Rectal smooth muscle tissue (tissue), 1 donor: ENCODE results near the gene DPH1.

Experiments used
- H3K27ac ChIP-seq: one replicate; pipeline ENCODE4 v1.7.0; 2013; ENCODE audit warnings: low read depth, low read length, inconsistent platforms
- H3K27me3 ChIP-seq: one replicate; pipeline ENCODE4 v1.7.0; 2013; ENCODE audit warnings: low read length; ENCODE audit not compliant: control insufficient read depth, insufficient read depth
- H3K36me3 ChIP-seq: one replicate; pipeline ENCODE4 v1.7.0; 2013; ENCODE audit warnings: low read length; ENCODE audit not compliant: control insufficient read depth, insufficient read depth
- H3K4me1 ChIP-seq: one replicate; pipeline ENCODE4 v1.7.0; 2013; ENCODE audit warnings: low read length; ENCODE audit not compliant: control insufficient read depth, insufficient read depth
- H3K4me3 ChIP-seq: one replicate; pipeline ENCODE4 v1.7.0; 2013; ENCODE audit warnings: low read length
- H3K9ac ChIP-seq: one replicate; pipeline ENCODE4 v1.7.0; 2013; ENCODE audit warnings: low read length

DPH1 gene

GRCh38 chr17:2037155-2037554, 7.2 kb downstream of the DPH1 start:
- Histone ChIP-seq H3K4me1 (peaks cover 3% of the 10 kb centered on the region), H3K27me3 (no peaks in the 10 kb centered on the region), H3K27ac (no peak overlapping the region), H3K4me3 (no peak overlapping the region), H3K36me3 (peaks cover 19% of the 10 kb centered on the region), H3K9ac (no peak overlapping the region)

GRCh38 chr17:2040219-2040827, 10.4 kb downstream of the DPH1 start:
- H3K27ac ChIP-seq = no peak overlapping the region
- H3K36me3 ChIP-seq = peaks cover 34% of the 10 kb centered on the region

GRCh38 chr17:2040942-2041560, 11.1 kb downstream of the DPH1 start:
- H3K4me3 ChIP-seq = peak overlapping the region; percentile 66
- peak overlapping the region; percentile 7 for H3K27ac ChIP-seq
- no peak overlapping the region for H3K9ac ChIP-seq
- H3K36me3 ChIP-seq = peaks cover 31% of the 10 kb centered on the region
- no peaks in the 10 kb centered on the region for H3K27me3 ChIP-seq
- H3K4me1 ChIP-seq = peaks cover 9% of the 10 kb centered on the region

More at GRCh38 chr17:2040219-2040827, 10.4 kb downstream of the DPH1 start:
- no peak overlapping the region for H3K9ac ChIP-seq
- peaks cover 9% of the 10 kb centered on the region for H3K4me1 ChIP-seq
- H3K4me3 ChIP-seq = no peak overlapping the region
- H3K27me3 ChIP-seq = no peaks in the 10 kb centered on the region

GRCh38 chr17:2041561-2042389, 11.8 kb downstream of the DPH1 start, which contains the start of gene OVCA2:
Gene OVCA2, plus strand, starts transcription at chr17:2042022. Its CDS starts 26 bp downstream, at chr17:2042048.
- Histone ChIP-seq H3K4me3 (peak within 1 kb of the TSS; percentile 66), H3K4me1 (peaks cover 9% of the 10 kb centered on the region), H3K27me3 (no peaks in the 10 kb centered on the region)

GRCh38 chr17:2042390-2042847, 12.5 kb downstream of the DPH1 start:
- Histone ChIP-seq H3K27me3 (no peaks in the 10 kb centered on the region), H3K36me3 (peaks cover 21% of the 10 kb centered on the region), H3K9ac (peak overlapping the region; percentile 36), H3K4me3 (peak overlapping the region; percentile 66), H3K27ac (peak overlapping the region; percentile 85), H3K4me1 (peaks cover 9% of the 10 kb centered on the region)

More at GRCh38 chr17:2041561-2042389, 11.8 kb downstream of the DPH1 start, which contains the start of gene OVCA2:
- Histone ChIP-seq H3K27ac (peak within 1 kb of the TSS; percentile 85), H3K9ac (peak within 1 kb of the TSS; percentile 36), H3K36me3 (peaks cover 24% of the 10 kb centered on the region)

GRCh38 chr17:2042933-2043332, 13.0 kb downstream of the DPH1 start:
- Histone ChIP-seq H3K9ac (no peak overlapping the region), H3K4me1 (peaks cover 9% of the 10 kb centered on the region), H3K4me3 (peak overlapping the region; percentile 66), H3K27me3 (peaks cover 1% of the 10 kb centered on the region), H3K36me3 (peaks cover 18% of the 10 kb centered on the region), H3K27ac (no peak overlapping the region)

- no peak overlapping the region for H3K4me3 ChIP-seq
- peaks cover 3% of the 10 kb centered on the region for H3K27me3 ChIP-seq
- no peak overlapping the region for H3K27ac ChIP-seq
- peaks cover 9% of the 10 kb centered on the region for H3K4me1 ChIP-seq
- peaks cover 18% of the 10 kb centered on the region for H3K36me3 ChIP-seq
- H3K9ac ChIP-seq = no peak overlapping the region
Observed at GRCh38 chr17:2043785-2044184, 13.8 kb downstream of the DPH1 start.

GRCh38 chr17:2044263-2044894, 14.4 kb downstream of the DPH1 start:
- Histone ChIP-seq H3K9ac (no peak overlapping the region), H3K27me3 (peaks cover 3% of the 10 kb centered on the region), H3K4me1 (peaks cover 13% of the 10 kb centered on the region), H3K4me3 (no peak overlapping the region), H3K27ac (no peak overlapping the region), H3K36me3 (peaks cover 18% of the 10 kb centered on the region)

- Histone ChIP-seq H3K27ac (no peak overlapping the region), H3K36me3 (peaks cover 14% of the 10 kb centered on the region), H3K27me3 (peaks cover 3% of the 10 kb centered on the region), H3K9ac (no peak overlapping the region), H3K4me3 (no peak overlapping the region), H3K4me1 (peaks cover 10% of the 10 kb centered on the region)
Observed at GRCh38 chr17:2047590-2047989, 17.6 kb downstream of the DPH1 start.

- Histone ChIP-seq H3K27ac (no peak overlapping the region), H3K4me3 (peak overlapping the region; percentile 73), H3K4me1 (peaks cover 5% of the 10 kb centered on the region), H3K36me3 (peaks cover 3% of the 10 kb centered on the region), H3K27me3 (peaks cover 3% of the 10 kb centered on the region), H3K9ac (no peak overlapping the region)
Observed at GRCh38 chr17:2048805-2049204, 18.9 kb downstream of the DPH1 start.

GRCh38 chr17:2049333-2050299, 19.7 kb downstream of the DPH1 start:
- Histone ChIP-seq H3K27me3 (peaks cover 3% of the 10 kb centered on the region), H3K4me3 (peak overlapping the region; percentile 73), H3K27ac (no peak overlapping the region), H3K9ac (no peak overlapping the region), H3K36me3 (no peaks in the 10 kb centered on the region), H3K4me1 (peaks cover 5% of the 10 kb centered on the region)
